ENCODE data around the gene NOC2L. TPM values are rescaled to one million over a fixed set of nuclear protein-coding genes. Genes with fewer than 3 reads are reported as not detected.

The NOC2L gene
- total and polyA plus RNA-seq, 2 donors (not counting 3 experiments of a cell fraction or from before 2014, with no cell fraction given): 55.3 to 87.9 TPM

DNA sequence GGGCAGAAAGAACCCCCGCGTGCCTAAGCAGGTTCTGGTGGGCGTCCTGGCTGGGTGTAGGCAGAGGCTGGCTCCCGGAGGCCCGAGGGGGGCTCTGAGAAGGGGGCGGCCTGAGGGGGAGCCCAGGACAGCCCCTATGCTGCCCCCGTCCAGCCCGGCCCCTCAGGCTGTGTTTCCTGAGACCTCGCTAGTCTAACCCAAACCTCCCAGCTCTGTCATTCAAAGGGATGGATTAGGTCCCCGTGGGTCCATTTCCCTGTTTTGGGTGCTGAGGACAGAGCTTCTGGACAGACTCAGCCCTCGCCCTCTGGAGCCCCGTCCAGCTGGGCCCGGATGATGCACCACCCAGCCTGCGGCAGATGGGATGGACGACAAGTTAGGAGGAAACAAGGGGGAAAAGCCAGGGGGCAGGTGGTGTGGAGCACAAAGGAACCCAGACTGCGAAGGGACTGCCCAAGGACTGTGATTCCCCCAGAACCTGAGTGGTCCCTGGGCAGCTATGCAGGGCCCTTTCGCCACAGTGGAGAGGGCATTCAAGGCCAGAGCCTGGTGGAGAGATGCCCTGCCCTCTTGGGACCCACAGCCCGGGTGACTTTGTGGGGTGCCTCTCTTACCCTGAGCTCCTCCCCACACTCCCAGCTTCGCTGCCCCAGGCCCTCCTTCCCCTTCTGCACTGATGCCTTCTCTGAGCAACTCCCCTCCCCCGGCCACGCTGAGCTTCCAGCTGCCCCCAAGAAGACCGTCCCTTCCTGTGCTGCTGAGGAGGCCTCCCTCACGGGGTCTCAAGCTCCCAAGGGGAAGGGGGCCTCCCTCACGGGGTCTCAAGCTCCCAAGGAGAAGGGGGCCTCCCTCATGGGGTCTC is 38.0 kb upstream of the NOC2L start:
- no peak overlapping the region for H3K9ac ChIP-seq (replicated peaks; ENCODE audit: extremely low read depth, insufficient read depth, low read length)
- TF ChIP-seq FOS (IDR thresholded peaks at IDR 0.05; ENCODE audit: borderline replicate concordance, insufficient read depth, low read length) (no peak), MYC (IDR thresholded peaks at IDR 0.05; ENCODE audit: low read depth, low read length) (no peak), JUN (IDR thresholded peaks at IDR 0.05; ENCODE audit: borderline replicate concordance, insufficient read depth, insufficient read length, low read depth) (no peak), EZH2 (IDR thresholded peaks at IDR 0.05; ENCODE audit: borderline replicate concordance, low read depth, low read length, severe bottlenecking) (no peak), POLR2A (IDR thresholded peaks at IDR 0.05; ENCODE audit: low read depth, low read length) (no peak), POLR2AphosphoS5 (IDR thresholded peaks at IDR 0.05; ENCODE audit: insufficient read depth, low read depth, low read length) (no peak), GATA2 (IDR thresholded peaks at IDR 0.05; ENCODE audit: insufficient read depth, insufficient read length, low read depth, low read length) (no peak)
- TF ChIP-seq, protein P1, sequence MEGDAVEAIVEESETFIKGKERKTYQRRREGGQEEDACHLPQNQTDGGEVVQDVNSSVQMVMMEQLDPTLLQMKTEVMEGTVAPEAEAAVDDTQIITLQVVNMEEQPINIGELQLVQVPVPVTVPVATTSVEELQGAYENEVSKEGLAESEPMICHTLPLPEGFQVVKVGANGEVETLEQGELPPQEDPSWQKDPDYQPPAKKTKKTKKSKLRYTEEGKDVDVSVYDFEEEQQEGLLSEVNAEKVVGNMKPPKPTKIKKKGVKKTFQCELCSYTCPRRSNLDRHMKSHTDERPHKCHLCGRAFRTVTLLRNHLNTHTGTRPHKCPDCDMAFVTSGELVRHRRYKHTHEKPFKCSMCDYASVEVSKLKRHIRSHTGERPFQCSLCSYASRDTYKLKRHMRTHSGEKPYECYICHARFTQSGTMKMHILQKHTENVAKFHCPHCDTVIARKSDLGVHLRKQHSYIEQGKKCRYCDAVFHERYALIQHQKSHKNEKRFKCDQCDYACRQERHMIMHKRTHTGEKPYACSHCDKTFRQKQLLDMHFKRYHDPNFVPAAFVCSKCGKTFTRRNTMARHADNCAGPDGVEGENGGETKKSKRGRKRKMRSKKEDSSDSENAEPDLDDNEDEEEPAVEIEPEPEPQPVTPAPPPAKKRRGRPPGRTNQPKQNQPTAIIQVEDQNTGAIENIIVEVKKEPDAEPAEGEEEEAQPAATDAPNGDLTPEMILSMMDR (IDR thresholded peaks at IDR 0.05; ENCODE audit: extremely low read depth in 1 of 2, insufficient read depth in 1 of 2, low read depth in 1 of 2, low read length in 2 of 2): no peak
- TF ChIP-seq, protein P2, sequence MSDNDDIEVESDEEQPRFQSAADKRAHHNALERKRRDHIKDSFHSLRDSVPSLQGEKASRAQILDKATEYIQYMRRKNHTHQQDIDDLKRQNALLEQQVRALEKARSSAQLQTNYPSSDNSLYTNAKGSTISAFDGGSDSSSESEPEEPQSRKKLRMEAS (IDR thresholded peaks at IDR 0.05; ENCODE audit: insufficient read depth, insufficient read length): no peak
- ChIA-PET CTCF (interaction anchor here (0.7 to 1.8 kb wide), 2 partner anchors 12 to 295 kb away, joined by 3 to 13 read pairs; no protein-coding TSS in a partner anchor), POLR2A (no interaction called here)
- no peaks in the 10 kb centered on the region for H3K36me3 ChIP-seq (ENCODE audit: control insufficient read depth in 2 of 2, extremely low read depth in 1 of 2, insufficient read depth in 2 of 2, low read length in 2 of 2)
- no peaks in the 10 kb centered on the region for H3K79me2 ChIP-seq (ENCODE audit: control insufficient read depth, insufficient read depth, low read length)
- no peaks in the 10 kb centered on the region for H4K20me1 ChIP-seq (replicated peaks; ENCODE audit: control insufficient read depth, extremely low read depth, insufficient read depth, low read length)
- no peak overlapping the region for H3K27ac ChIP-seq (ENCODE audit: insufficient read depth, low read depth, low read length)
- H3K4me2 ChIP-seq (ENCODE audit: insufficient read depth, low read length): no peak overlapping the region
- no TSS peak for BruUV-seq (replicated peaks)
- no peaks in the 10 kb centered on the region for H3K9me1 ChIP-seq (replicated peaks; ENCODE audit: control insufficient read depth, extremely low read depth, insufficient read depth, low read length)
- H3K9me3 ChIP-seq (replicated peaks; ENCODE audit: control insufficient read depth, insufficient read depth, low read length): no peaks in the 10 kb centered on the region
- FAIRE-seq (no peak), DNase-seq (ENCODE audit: low read depth, low spot score) (no peak)
- intact Hi-C loops (cut with micrococcal nuclease): no loop called here
- H3K4me1 ChIP-seq (ENCODE audit: control insufficient read depth, extremely low read depth, insufficient read depth, low read length): peaks cover 9% of the 10 kb centered on the region
- H2AFZ ChIP-seq (ENCODE audit: low read depth, low read length): no peak overlapping the region
- dilution Hi-C loops (cut with MboI; ENCODE audit: extremely low pct_ligation_motif_present, low sequenced_read_pairs): no loop called here
- peaks cover 0 to 19% of the 10 kb centered on the region in 2 experiments for H3K27me3 ChIP-seq (ENCODE audit: control insufficient read depth in 2 of 2, insufficient read depth in 2 of 2, low read length in 2 of 2)
- no peak overlapping the region for H3K4me3 ChIP-seq (replicated peaks in 1 of 3; ENCODE audit: insufficient read depth in 1 of 3, low read depth in 1 of 3, low read length in 3 of 3)

Measured in endothelial cell of umbilical vein (primary cell).